ENCODE data around the gene RABGAP1.

The RABGAP1 gene

DNA sequence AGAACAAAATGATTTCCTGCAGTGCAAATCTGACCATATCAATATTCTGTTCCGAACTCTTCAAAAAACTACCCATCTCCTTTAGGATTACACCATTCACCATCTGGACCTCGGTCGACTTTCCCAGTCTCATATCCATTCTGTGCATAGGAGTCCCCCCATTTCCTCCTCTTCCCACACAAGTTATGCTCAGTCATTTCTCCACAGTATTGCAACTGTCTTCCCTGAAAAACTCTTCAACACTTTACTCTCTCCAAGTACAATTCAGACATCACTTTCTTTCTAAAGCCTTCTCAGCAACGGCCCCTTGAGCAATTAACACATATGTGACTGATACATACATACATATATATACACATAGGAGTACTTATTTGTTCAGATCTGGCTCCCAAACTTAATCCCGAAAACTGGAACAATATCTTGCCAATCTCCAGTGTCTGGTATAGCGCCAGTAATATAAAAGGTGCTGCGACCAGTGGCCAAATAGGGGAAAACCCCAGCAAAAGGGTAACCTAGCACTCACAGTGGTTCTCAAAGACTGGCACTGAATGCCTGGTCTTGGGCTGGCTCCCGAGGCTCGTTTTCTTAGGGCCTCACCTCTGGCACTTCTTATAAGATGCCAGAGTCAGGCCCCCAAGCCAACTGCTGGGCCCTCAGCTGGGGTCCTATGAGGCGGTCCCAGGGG lies 10.1 kb upstream of the RABGAP1 start:
- peaks cover 10% of the 10 kb centered on the region for H3K79me1 ChIP-seq (replicated peaks; ENCODE audit: low read length, poor library complexity, severe bottlenecking)
- peak overlapping the region in 1 of 2 experiments; percentile 59 for H3K23ac ChIP-seq (ENCODE audit: low read length in 2 of 2)
- H3K9me3 ChIP-seq (ENCODE audit: control insufficient read depth, low read length) = no peaks in the 10 kb centered on the region
- peak overlapping the region; percentile 17 to 94 for H3K4ac ChIP-seq (ENCODE audit: low read depth in 1 of 2, low read length in 2 of 2)
- H2AK5ac ChIP-seq (ENCODE audit: low read length, severe bottlenecking) = peak overlapping the region; percentile 41
- H2BK12ac ChIP-seq (ENCODE audit: low read length in 2 of 2) = no peak overlapping the region
- H3K14ac ChIP-seq (ENCODE audit: low read length in 2 of 2) = no peak overlapping the region
- peak overlapping the region; percentile 99 for H2BK120ac ChIP-seq (ENCODE audit: low read depth, low read length)
- WGBS = 30% methylated on average over 9 of the region's 10 CpGs
- peaks cover 2% of the 10 kb centered on the region for H3K4me1 ChIP-seq (ENCODE audit: control insufficient read depth, insufficient read depth, low read depth, low read length)
- H3K4me2 ChIP-seq (ENCODE audit: low read length, poor library complexity, severe bottlenecking) = peak overlapping the region; percentile 89
- H3K9ac ChIP-seq (ENCODE audit: low read length) = peak overlapping the region; percentile 93
- no peak overlapping the region for H2AFZ ChIP-seq (ENCODE audit: low read depth, low read length)
- H3K36me3 ChIP-seq (ENCODE audit: control insufficient read depth in 1 of 2, insufficient read depth in 2 of 2, low read depth in 1 of 2, low read length in 2 of 2) = no peaks in the 10 kb centered on the region
- peak overlapping the region; percentile 94 for H4K8ac ChIP-seq (ENCODE audit: low read length)
- no peak for DNase-seq
- no peaks in the 10 kb centered on the region for H3K27me3 ChIP-seq (ENCODE audit: control insufficient read depth in 1 of 2, insufficient read depth in 1 of 2, low read length in 2 of 2)
- H3K27ac ChIP-seq (ENCODE audit: low read length, poor library complexity, severe bottlenecking) = peak overlapping the region; percentile 34
- H2BK15ac ChIP-seq (ENCODE audit: low read depth, poor library complexity, severe bottlenecking) = peak overlapping the region; percentile 93
- peak overlapping the region; percentile 86 to 94 for H3K4me3 ChIP-seq (ENCODE audit: insufficient read depth in 1 of 2, low read depth in 1 of 2, low read length in 2 of 2)
- peak overlapping the region; percentile 83 for H4K91ac ChIP-seq (ENCODE audit: low read length)
- H3K18ac ChIP-seq (ENCODE audit: low read depth in 1 of 2, low read length in 2 of 2) = peak overlapping the region; percentile 5 to 57
- peak overlapping the region; percentile 95 for H2BK5ac ChIP-seq (ENCODE audit: low read depth, low read length, poor library complexity, severe bottlenecking)

DNA sequence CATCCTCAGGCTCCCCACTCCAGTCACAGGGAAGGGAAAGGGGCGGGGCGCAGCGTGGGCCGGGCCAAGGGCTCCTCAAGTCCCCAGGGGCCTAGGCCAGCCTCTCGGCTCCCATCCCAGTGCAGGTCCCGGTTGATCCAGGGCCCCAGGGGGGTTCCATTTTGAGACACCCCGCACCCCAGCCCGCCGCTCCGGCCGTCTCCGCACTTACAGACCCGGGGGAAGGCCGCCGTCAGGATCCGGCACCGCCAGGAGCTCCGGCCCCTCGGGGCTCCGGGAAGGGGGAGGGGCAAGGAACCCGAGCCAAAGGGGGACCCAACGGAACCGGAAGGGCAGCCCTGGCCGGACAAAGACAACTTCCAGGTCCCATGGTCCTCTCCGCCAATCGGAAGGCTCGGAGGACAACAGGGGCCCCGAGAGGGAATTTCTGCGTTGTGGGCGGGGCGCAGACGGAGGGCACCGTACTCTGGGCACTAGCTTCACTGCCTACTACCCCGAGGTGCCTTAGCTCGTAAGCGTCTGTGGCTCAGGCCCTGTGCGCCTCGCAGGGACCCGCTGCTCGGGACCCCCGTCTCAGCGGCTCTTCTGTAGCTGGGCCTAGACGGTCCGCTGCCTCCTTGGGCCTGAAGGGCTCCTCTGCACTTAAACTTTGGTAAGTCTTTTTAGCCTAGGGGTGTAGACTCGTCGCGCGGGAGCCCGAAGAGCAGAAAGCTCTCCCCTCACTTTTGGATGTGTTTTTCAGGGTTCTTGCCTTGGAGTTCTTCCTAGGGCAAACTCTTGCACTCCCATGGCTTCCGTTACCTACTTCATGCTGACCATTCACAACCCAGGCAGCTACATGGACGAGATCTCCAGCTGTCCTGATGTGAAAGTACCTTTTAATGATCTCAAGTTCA lies 9.3 kb upstream of the RABGAP1 start, which contains the start of gene ZBTB26:
TSS of gene ZBTB26 (minus strand) at position 287 of the 896 bp plus-strand sequence. CDS start 11,578 bp downstream, outside the sequence.
- WGBS = 1% methylated on average over 50 of the region's 51 CpGs
- Histone ChIP-seq H3K9ac (ENCODE audit: low read length) (peak within 1 kb of the TSS; percentile 93), H3K4me2 (ENCODE audit: low read length, poor library complexity, severe bottlenecking) (peak within 1 kb of the TSS; percentile 89), H3K79me1 (replicated peaks; ENCODE audit: low read length, poor library complexity, severe bottlenecking) (peaks cover 11% of the 10 kb centered on the region), H3K9me3 (ENCODE audit: control insufficient read depth, low read length) (no peaks in the 10 kb centered on the region), H3K23ac (ENCODE audit: low read length in 2 of 2) (peak within 1 kb of the TSS in 1 of 2 experiments; percentile 98), H3K14ac (ENCODE audit: low read length in 2 of 2) (peak within 1 kb of the TSS in 1 of 2 experiments; percentile 65), H2AK5ac (ENCODE audit: low read length, severe bottlenecking) (peak within 1 kb of the TSS; percentile 41), H3K36me3 (ENCODE audit: control insufficient read depth in 1 of 2, insufficient read depth in 2 of 2, low read depth in 1 of 2, low read length in 2 of 2) (peaks cover 2 to 4% of the 10 kb centered on the region in 2 experiments), H2AFZ (ENCODE audit: low read depth, low read length) (peak within 1 kb of the TSS; percentile 96), H4K8ac (ENCODE audit: low read length) (peak within 1 kb of the TSS; percentile 94), H2BK120ac (ENCODE audit: low read depth, low read length) (peak within 1 kb of the TSS; percentile 99), H3K27me3 (ENCODE audit: control insufficient read depth in 1 of 2, insufficient read depth in 1 of 2, low read length in 2 of 2) (no peaks in the 10 kb centered on the region), H2BK15ac (ENCODE audit: low read depth, poor library complexity, severe bottlenecking) (peak within 1 kb of the TSS; percentile 93), H3K4me1 (ENCODE audit: control insufficient read depth, insufficient read depth, low read depth, low read length) (peaks cover 2% of the 10 kb centered on the region), H2BK5ac (ENCODE audit: low read depth, low read length, poor library complexity, severe bottlenecking) (peak within 1 kb of the TSS; percentile 95), H3K27ac (ENCODE audit: low read length, poor library complexity, severe bottlenecking) (peak within 1 kb of the TSS; percentile 97), H3K4ac (ENCODE audit: low read depth in 1 of 2, low read length in 2 of 2) (peak within 1 kb of the TSS; percentile 91 to 94), H4K91ac (ENCODE audit: low read length) (peak within 1 kb of the TSS; percentile 83), H3K18ac (ENCODE audit: low read depth in 1 of 2, low read length in 2 of 2) (peak within 1 kb of the TSS; percentile 87 to 92), H2BK12ac (ENCODE audit: low read length in 2 of 2) (no peak within 1 kb of the TSS), H3K4me3 (ENCODE audit: insufficient read depth in 1 of 2, low read depth in 1 of 2, low read length in 2 of 2) (peak within 1 kb of the TSS; percentile 94)
- peak; percentile 97 for DNase-seq

DNA sequence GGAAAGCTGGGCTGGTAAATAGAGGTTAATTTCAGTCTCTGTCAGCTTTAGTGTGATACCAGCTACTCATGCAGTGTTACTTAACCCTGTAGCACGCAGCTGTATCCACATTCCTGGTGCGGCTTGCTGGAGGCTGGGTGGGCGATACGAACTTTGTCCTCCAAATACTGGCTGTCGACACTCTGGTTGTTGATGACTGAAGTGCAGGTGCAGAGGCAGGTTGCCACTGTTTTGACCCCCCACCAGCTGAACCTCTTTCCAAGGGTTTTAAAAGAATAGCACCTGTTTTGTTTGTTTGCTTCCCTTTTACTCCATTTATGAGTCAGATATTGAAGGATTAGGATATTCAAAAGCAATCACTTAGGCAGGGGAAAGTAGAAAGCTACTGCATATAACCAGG lies 4.4 kb upstream of the RABGAP1 start:
- H3K23ac ChIP-seq (ENCODE audit: low read length in 2 of 2) = no peak overlapping the region
- H2AFZ ChIP-seq (ENCODE audit: low read depth, low read length) = no peak overlapping the region
- H2BK12ac ChIP-seq (ENCODE audit: low read length in 2 of 2) = no peak overlapping the region
- H3K4ac ChIP-seq (ENCODE audit: low read depth in 1 of 2, low read length in 2 of 2) = no peak overlapping the region
- H3K79me1 ChIP-seq (replicated peaks; ENCODE audit: low read length, poor library complexity, severe bottlenecking) = peaks cover 13% of the 10 kb centered on the region
- H3K9me3 ChIP-seq (ENCODE audit: control insufficient read depth, low read length) = no peaks in the 10 kb centered on the region
- H3K9ac ChIP-seq (ENCODE audit: low read length) = no peak overlapping the region
- no peak overlapping the region for H4K8ac ChIP-seq (ENCODE audit: low read length)
- H3K27me3 ChIP-seq (ENCODE audit: control insufficient read depth in 1 of 2, insufficient read depth in 1 of 2, low read length in 2 of 2) = no peaks in the 10 kb centered on the region
- H3K14ac ChIP-seq (ENCODE audit: low read length in 2 of 2) = no peak overlapping the region
- no peak overlapping the region for H2BK120ac ChIP-seq (ENCODE audit: low read depth, low read length)
- no peak overlapping the region for H3K4me2 ChIP-seq (ENCODE audit: low read length, poor library complexity, severe bottlenecking)
- no peak overlapping the region for H4K91ac ChIP-seq (ENCODE audit: low read length)
- no peak overlapping the region for H2BK5ac ChIP-seq (ENCODE audit: low read depth, low read length, poor library complexity, severe bottlenecking)
- H3K27ac ChIP-seq (ENCODE audit: low read length, poor library complexity, severe bottlenecking) = no peak overlapping the region
- H2AK5ac ChIP-seq (ENCODE audit: low read length, severe bottlenecking) = no peak overlapping the region
- H3K4me3 ChIP-seq (ENCODE audit: insufficient read depth in 1 of 2, low read depth in 1 of 2, low read length in 2 of 2) = no peak overlapping the region
- WGBS = 98% methylated on average over 5 of the region's 5 CpGs
- peaks cover 2% of the 10 kb centered on the region for H3K4me1 ChIP-seq (ENCODE audit: control insufficient read depth, insufficient read depth, low read depth, low read length)
- no peak overlapping the region for H3K18ac ChIP-seq (ENCODE audit: low read depth in 1 of 2, low read length in 2 of 2)
- H2BK15ac ChIP-seq (ENCODE audit: low read depth, poor library complexity, severe bottlenecking) = no peak overlapping the region
- H3K36me3 ChIP-seq (ENCODE audit: control insufficient read depth in 1 of 2, insufficient read depth in 2 of 2, low read depth in 1 of 2, low read length in 2 of 2) = peaks cover 11 to 26% of the 10 kb centered on the region in 2 experiments
- no peak for DNase-seq

DNA sequence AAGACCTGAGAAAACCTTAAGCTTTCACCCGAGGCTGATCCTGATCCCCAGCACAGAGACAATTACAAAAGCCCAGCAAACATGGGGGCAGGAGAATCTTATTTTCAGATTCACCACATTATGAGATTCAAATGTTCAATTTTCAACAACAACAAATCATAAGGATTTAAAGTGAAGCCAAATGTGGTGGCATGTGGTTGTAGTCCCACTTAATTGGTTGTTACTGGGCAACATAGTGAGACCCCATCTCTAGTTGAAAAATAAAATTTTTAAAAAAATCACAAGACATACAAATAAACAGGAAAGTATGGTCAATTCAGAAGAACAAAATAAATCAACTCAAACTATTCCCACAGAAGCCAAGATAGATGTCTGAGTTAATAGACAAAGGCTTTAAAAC lies 3.9 kb upstream of the RABGAP1 start:
- H3K27me3 ChIP-seq (ENCODE audit: control insufficient read depth in 1 of 2, insufficient read depth in 1 of 2, low read length in 2 of 2) = no peaks in the 10 kb centered on the region
- no peak overlapping the region for H3K4me2 ChIP-seq (ENCODE audit: low read length, poor library complexity, severe bottlenecking)
- no peak overlapping the region for H3K23ac ChIP-seq (ENCODE audit: low read length in 2 of 2)
- no peak overlapping the region for H3K4me3 ChIP-seq (ENCODE audit: insufficient read depth in 1 of 2, low read depth in 1 of 2, low read length in 2 of 2)
- no peak overlapping the region for H3K4ac ChIP-seq (ENCODE audit: low read depth in 1 of 2, low read length in 2 of 2)
- peaks cover 13% of the 10 kb centered on the region for H3K79me1 ChIP-seq (replicated peaks; ENCODE audit: low read length, poor library complexity, severe bottlenecking)
- WGBS = 93% methylated on average over 1 of the region's 1 CpG
- no peak overlapping the region for H3K18ac ChIP-seq (ENCODE audit: low read depth in 1 of 2, low read length in 2 of 2)
- no peak overlapping the region for H3K27ac ChIP-seq (ENCODE audit: low read length, poor library complexity, severe bottlenecking)
- H4K8ac ChIP-seq (ENCODE audit: low read length) = no peak overlapping the region
- no peak overlapping the region for H2AFZ ChIP-seq (ENCODE audit: low read depth, low read length)
- H3K14ac ChIP-seq (ENCODE audit: low read length in 2 of 2) = no peak overlapping the region
- H3K4me1 ChIP-seq (ENCODE audit: control insufficient read depth, insufficient read depth, low read depth, low read length) = peaks cover 2% of the 10 kb centered on the region
- no peak overlapping the region for H2BK120ac ChIP-seq (ENCODE audit: low read depth, low read length)
- no peak overlapping the region for H2AK5ac ChIP-seq (ENCODE audit: low read length, severe bottlenecking)
- H3K9me3 ChIP-seq (ENCODE audit: control insufficient read depth, low read length) = no peaks in the 10 kb centered on the region
- no peak overlapping the region for H4K91ac ChIP-seq (ENCODE audit: low read length)
- DNase-seq = no peak
- H2BK15ac ChIP-seq (ENCODE audit: low read depth, poor library complexity, severe bottlenecking) = no peak overlapping the region
- H3K36me3 ChIP-seq (ENCODE audit: control insufficient read depth in 1 of 2, insufficient read depth in 2 of 2, low read depth in 1 of 2, low read length in 2 of 2) = peaks cover 11 to 26% of the 10 kb centered on the region in 2 experiments
- no peak overlapping the region for H3K9ac ChIP-seq (ENCODE audit: low read length)
- H2BK12ac ChIP-seq (ENCODE audit: low read length in 2 of 2) = no peak overlapping the region
- H2BK5ac ChIP-seq (ENCODE audit: low read depth, low read length, poor library complexity, severe bottlenecking) = no peak overlapping the region

All from mesenchymal stem cell (in vitro differentiated cells and primary cell).